Suprapubic skin (tissue), 4 donors: ENCODE measurements around the gene PEA15. TPM values are rescaled to one million over a fixed set of nuclear protein-coding genes. Genes with fewer than 3 reads are reported as not detected.

Experiments
- DNase-seq, 2 donors: peaks; one replicate each; pipeline ENCODE4 v3.0.0-alpha.2; 2019; ENCODE audit warnings: low spot score in 2 of 2
- H3K27ac ChIP-seq: fragments of 200-600 bp; sonication (generic); one replicate; pipeline ENCODE4 v1.5.1; 2019
- H3K27me3 ChIP-seq: fragments of 200-600 bp; sonication (generic); one replicate; pipeline ENCODE4 v1.5.1; 2019
- H3K36me3 ChIP-seq: fragments of 200-600 bp; sonication (generic); one replicate; pipeline ENCODE4 v1.5.1; 2019
- H3K4me1 ChIP-seq: fragments of 200-600 bp; sonication (generic); one replicate; pipeline ENCODE4 v1.5.1; 2019
- H3K4me3 ChIP-seq: fragments of 200-600 bp; sonication (generic); one replicate; pipeline ENCODE4 v1.5.1; 2019; ENCODE audit warnings: mild to moderate bottlenecking
- H3K9me3 ChIP-seq: fragments of 200-600 bp; sonication (generic); one replicate; pipeline ENCODE4 v1.5.1; 2019
- CTCF ChIP-seq, 2 donors: fragments of 200-600 bp in 1 of 2; fragments of 450-650 bp in 1 of 2; sonication (generic) in 1 of 2; IDR thresholded peaks; one replicate each; pipeline ENCODE4 v1.5.1; 2016 to 2019; ENCODE audit warnings: antibody characterized with exemption in 2 of 2, mild to moderate bottlenecking in 1 of 2, moderate library complexity in 1 of 2
- EP300 ChIP-seq: sonication (generic); formaldehyde crosslinking; IDR thresholded peaks from one replicate; pipeline ENCODE4 v1.6.1; 2017; ENCODE audit warnings: antibody characterized with exemption
- POLR2A ChIP-seq, 2 donors: fragments of 450-650 bp; IDR thresholded peaks; one replicate each; pipeline ENCODE4 v1.6.1; 2017; ENCODE audit warnings: antibody characterized with exemption in 2 of 2, mild to moderate bottlenecking in 2 of 2, moderate library complexity in 2 of 2
- POLR2AphosphoS5 ChIP-seq, 3 donors: sonication (generic); formaldehyde crosslinking; IDR thresholded peaks; one replicate each; pipeline ENCODE4 v1.6.1; 2017; ENCODE audit warnings: antibody characterized with exemption in 3 of 3
- WGBS: methylation state at CpG from one replicate; pipeline ENCODE4 v1.1.5; 2018; 5-methylcytosine and 5-hydroxymethylcytosine counted together
- total RNA-seq, 4 donors: library from RNA; depleted of rRNA; stranded (reverse); fragments of >200 nt; gene quantifications; one replicate each; pipeline ENCODE4 v1.1.0, GENCODE V29; 2016

Gene PEA15
- total RNA-seq, 4 donors from 2014 or later, result 51.0 to 82.6 (median 61.5) TPM

GRCh38 chr1:160169553-160170399 is 35.4 kb upstream of the PEA15 start:
- Histone ChIP-seq H3K27ac (no peak overlapping the region), H3K36me3 (no peaks in the 10 kb centered on the region), H3K9me3 (no peaks in the 10 kb centered on the region), H3K27me3 (peaks cover 7% of the 10 kb centered on the region), H3K4me1 (no peaks in the 10 kb centered on the region), H3K4me3 (no peak overlapping the region)
- TF ChIP-seq CTCF (IDR thresholded peaks at IDR 0.05), result no peak
- no peak for TF ChIP-seq POLR2AphosphoS5 (IDR thresholded peaks at IDR 0.05)
- TF ChIP-seq POLR2A (IDR thresholded peaks at IDR 0.05), result no peak
- no peak for TF ChIP-seq EP300
- 59% methylated on average over 15 of the region's 15 CpGs for WGBS
- no peak for DNase-seq

GRCh38 chr1:160171354-160171753 is 33.8 kb upstream of the PEA15 start:
- H3K4me1 ChIP-seq, result no peaks in the 10 kb centered on the region
- H3K9me3 ChIP-seq, result no peaks in the 10 kb centered on the region
- no peaks in the 10 kb centered on the region for H3K36me3 ChIP-seq
- WGBS, result 89% methylated on average over 4 of the region's 4 CpGs
- peaks cover 4% of the 10 kb centered on the region for H3K27me3 ChIP-seq
- DNase-seq, result no peak
- H3K27ac ChIP-seq, result no peak overlapping the region
- H3K4me3 ChIP-seq, result no peak overlapping the region
- no peak for TF ChIP-seq CTCF (IDR thresholded peaks at IDR 0.05)
- no peak for TF ChIP-seq POLR2A (IDR thresholded peaks at IDR 0.05)
- TF ChIP-seq EP300, result no peak
- TF ChIP-seq POLR2AphosphoS5 (IDR thresholded peaks at IDR 0.05), result no peak

- WGBS, result 70% methylated on average over 9 of the region's 9 CpGs
- Histone ChIP-seq H3K9me3 (no peaks in the 10 kb centered on the region), H3K27me3 (peaks cover under 1% of the 10 kb centered on the region), H3K4me1 (no peaks in the 10 kb centered on the region), H3K36me3 (no peaks in the 10 kb centered on the region), H3K4me3 (no peak overlapping the region), H3K27ac (no peak overlapping the region)
- DNase-seq, result no peak
- TF ChIP-seq POLR2AphosphoS5 (IDR thresholded peaks at IDR 0.05) (no peak), CTCF (IDR thresholded peaks at IDR 0.05) (no peak), EP300 (no peak), POLR2A (IDR thresholded peaks at IDR 0.05) (no peak)
These were observed 33.2 kb upstream of the PEA15 start for GRCh38 chr1:160171980-160172379.

GRCh38 chr1:160177231-160177630 is 28.0 kb upstream of the PEA15 start:
- no peaks in the 10 kb centered on the region for H3K9me3 ChIP-seq
- no peak for DNase-seq

More at GRCh38 chr1:160177231-160177630, 28.0 kb upstream of the PEA15 start:
- H3K36me3 ChIP-seq, result no peaks in the 10 kb centered on the region
- no peak overlapping the region for H3K27ac ChIP-seq
- 90% methylated on average over 2 of the region's 2 CpGs for WGBS
- H3K4me3 ChIP-seq, result no peak overlapping the region
- TF ChIP-seq CTCF (IDR thresholded peaks at IDR 0.05) (no peak), POLR2AphosphoS5 (IDR thresholded peaks at IDR 0.05) (no peak), POLR2A (IDR thresholded peaks at IDR 0.05) (no peak), EP300 (no peak)
- H3K27me3 ChIP-seq, result no peaks in the 10 kb centered on the region
- no peaks in the 10 kb centered on the region for H3K4me1 ChIP-seq
